KMS-11 (cell line): ENCODE results near the gene FAM83D.

Experiments used
- H2AFZ ChIP-seq: fragments of 200-600 bp; sonication (generic); 2 replicates; pipeline ENCODE4 v1.6.1; 2016; ENCODE audit warnings: antibody characterized with exemption, mixed run types, low read depth
- H3K27ac ChIP-seq: fragments of 200-600 bp; sonication (generic); 2 replicates; pipeline ENCODE4 v1.6.1; 2016; ENCODE audit warnings: mild to moderate bottlenecking, mixed run types
- H3K27me3 ChIP-seq: fragments of 200-600 bp; sonication (generic); 2 replicates; pipeline ENCODE4 v1.6.1; 2017; ENCODE audit warnings: mild to moderate bottlenecking, low read depth, mixed run types, moderate library complexity; ENCODE audit not compliant: insufficient read depth
- H3K36me3 ChIP-seq: fragments of 200-600 bp; sonication (generic); 2 replicates; pipeline ENCODE4 v1.6.1; 2017; ENCODE audit warnings: mild to moderate bottlenecking, mixed run types; ENCODE audit not compliant: insufficient read depth
- H3K4me1 ChIP-seq: fragments of 200-600 bp; sonication (generic); 2 replicates; pipeline ENCODE4 v1.6.1; 2016; ENCODE audit warnings: mild to moderate bottlenecking, low read depth, mixed run types; ENCODE audit not compliant: poor library complexity, severe bottlenecking
- H3K4me2 ChIP-seq: fragments of 200-600 bp; sonication (generic); 2 replicates; pipeline ENCODE4 v1.7.0; 2016; ENCODE audit warnings: mild to moderate bottlenecking, mixed run types
- H3K4me3 ChIP-seq: fragments of 200-600 bp; sonication (generic); IDR thresholded peaks from 2 replicates; pipeline ENCODE4 v1.6.1; 2017; ENCODE audit warnings: low read depth, low read length, mixed read lengths; ENCODE audit not compliant: insufficient read depth
- H3K79me2 ChIP-seq: fragments of 200-600 bp; sonication (generic); 2 replicates; pipeline ENCODE4 v1.6.1; 2016; ENCODE audit warnings: low read depth, mixed run types; ENCODE audit not compliant: insufficient read depth
- H3K9ac ChIP-seq: fragments of 200-600 bp; sonication (generic); 2 replicates; pipeline ENCODE4 v1.6.1; 2016; ENCODE audit warnings: mild to moderate bottlenecking, mixed run types
- H4K20me1 ChIP-seq: fragments of 200-600 bp; sonication (generic); 2 replicates; pipeline ENCODE4 v1.6.1; 2016; ENCODE audit warnings: mild to moderate bottlenecking, mixed run types; ENCODE audit not compliant: insufficient read depth
- TF ChIP-seq, protein P1 (sequence below): fragments of 200-600 bp; sonication (generic); conservative IDR thresholded peaks from 2 replicates; pipeline ENCODE4 v1.6.1; 2017; ENCODE audit warnings: low read depth, mild to moderate bottlenecking, antibody characterized with exemption, low read length, moderate library complexity, mixed read lengths

Gene FAM83D

DNA sequence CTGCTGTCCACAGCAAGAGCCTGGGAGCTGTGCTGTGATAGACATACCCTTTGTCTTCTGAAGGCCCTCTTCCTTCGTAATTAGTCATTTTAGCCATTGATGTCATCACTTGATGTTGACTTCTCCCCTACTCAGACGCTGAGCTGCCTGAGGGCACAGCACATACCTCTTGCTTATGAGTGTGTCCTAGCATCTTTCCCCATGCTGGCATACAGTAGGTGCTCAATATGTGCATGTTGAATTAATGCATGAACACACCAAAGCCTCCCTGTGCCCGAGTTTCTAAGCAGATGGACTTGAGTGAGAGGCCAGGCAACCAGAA, 35.8 kb upstream of the FAM83D start:
- Histone ChIP-seq H3K9ac (no peak overlapping the region), H4K20me1 (no peaks in the 10 kb centered on the region), H3K27me3 (no peaks in the 10 kb centered on the region), H2AFZ (no peak overlapping the region), H3K4me2 (no peak overlapping the region), H3K4me3 (no peak overlapping the region), H3K27ac (no peak overlapping the region), H3K4me1 (peaks cover 39% of the 10 kb centered on the region), H3K79me2 (no peaks in the 10 kb centered on the region), H3K36me3 (no peaks in the 10 kb centered on the region)
- TF ChIP-seq, protein P1, sequence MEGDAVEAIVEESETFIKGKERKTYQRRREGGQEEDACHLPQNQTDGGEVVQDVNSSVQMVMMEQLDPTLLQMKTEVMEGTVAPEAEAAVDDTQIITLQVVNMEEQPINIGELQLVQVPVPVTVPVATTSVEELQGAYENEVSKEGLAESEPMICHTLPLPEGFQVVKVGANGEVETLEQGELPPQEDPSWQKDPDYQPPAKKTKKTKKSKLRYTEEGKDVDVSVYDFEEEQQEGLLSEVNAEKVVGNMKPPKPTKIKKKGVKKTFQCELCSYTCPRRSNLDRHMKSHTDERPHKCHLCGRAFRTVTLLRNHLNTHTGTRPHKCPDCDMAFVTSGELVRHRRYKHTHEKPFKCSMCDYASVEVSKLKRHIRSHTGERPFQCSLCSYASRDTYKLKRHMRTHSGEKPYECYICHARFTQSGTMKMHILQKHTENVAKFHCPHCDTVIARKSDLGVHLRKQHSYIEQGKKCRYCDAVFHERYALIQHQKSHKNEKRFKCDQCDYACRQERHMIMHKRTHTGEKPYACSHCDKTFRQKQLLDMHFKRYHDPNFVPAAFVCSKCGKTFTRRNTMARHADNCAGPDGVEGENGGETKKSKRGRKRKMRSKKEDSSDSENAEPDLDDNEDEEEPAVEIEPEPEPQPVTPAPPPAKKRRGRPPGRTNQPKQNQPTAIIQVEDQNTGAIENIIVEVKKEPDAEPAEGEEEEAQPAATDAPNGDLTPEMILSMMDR = no peak

DNA sequence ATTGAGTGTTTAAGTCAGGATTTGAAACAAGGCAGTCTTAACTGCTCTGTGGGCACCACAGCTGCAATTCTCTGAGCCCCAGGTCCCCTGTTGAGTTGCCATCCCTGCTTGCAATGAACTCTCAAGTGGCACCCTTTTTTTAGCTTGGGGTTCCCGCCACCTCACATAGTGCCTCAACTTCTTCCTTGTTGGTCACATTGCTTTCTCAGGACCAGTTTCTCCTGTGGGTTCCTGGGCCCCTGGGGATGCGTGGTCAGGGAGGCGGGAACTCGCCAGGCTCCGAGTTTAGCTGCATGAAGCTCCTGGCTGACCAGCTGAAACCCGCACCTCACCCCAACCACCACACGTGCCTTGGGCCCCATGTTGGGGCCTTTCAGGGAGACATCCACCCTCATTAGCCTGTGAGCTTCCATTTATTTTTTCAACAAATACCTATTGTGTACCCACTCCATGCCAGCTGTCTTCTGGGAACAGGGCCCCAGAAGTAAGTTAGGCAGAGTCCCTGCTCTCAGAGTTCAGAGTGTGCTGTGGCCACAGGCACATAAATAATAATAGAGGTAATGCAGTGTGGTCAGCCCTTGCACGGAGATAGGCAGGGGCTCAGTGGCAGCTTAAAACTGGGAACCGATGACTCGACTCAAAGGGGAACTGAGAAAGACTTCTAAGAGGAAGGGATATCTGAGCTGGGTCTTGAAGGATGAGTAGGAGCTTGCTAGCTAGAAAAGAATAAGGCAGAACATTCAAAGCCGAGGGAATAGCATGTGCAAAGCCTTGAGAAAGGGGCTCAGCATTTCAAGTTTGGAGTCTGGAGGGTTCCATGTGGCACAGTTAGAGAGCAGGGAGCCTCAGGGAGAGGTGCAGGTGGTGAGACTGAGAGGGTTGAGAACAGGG, 33.9 kb upstream of the FAM83D start:
- Histone ChIP-seq H4K20me1 (no peaks in the 10 kb centered on the region), H3K4me1 (peaks cover 39% of the 10 kb centered on the region), H3K27me3 (no peaks in the 10 kb centered on the region), H3K4me2 (peak overlapping the region; percentile 74), H3K27ac (peak overlapping the region; percentile 54), H2AFZ (peak overlapping the region; percentile 60), H3K36me3 (no peaks in the 10 kb centered on the region), H3K9ac (peak overlapping the region; percentile 40; the same call in 1 of the 2 replicates), H3K79me2 (no peaks in the 10 kb centered on the region), H3K4me3 (no peak overlapping the region)
- TF ChIP-seq, protein P1 = no peak

- H3K4me3 ChIP-seq = no peak overlapping the region
- TF ChIP-seq, protein P1 = no peak
- no peak overlapping the region for H3K9ac ChIP-seq
- H3K27me3 ChIP-seq = no peaks in the 10 kb centered on the region
- H2AFZ ChIP-seq = peak overlapping the region; percentile 60; the same call in 1 of the 2 replicates
- peak overlapping the region; percentile 74; the same call in 1 of the 2 replicates for H3K4me2 ChIP-seq
- peak overlapping the region; percentile 54 for H3K27ac ChIP-seq
- H4K20me1 ChIP-seq = no peaks in the 10 kb centered on the region
- H3K4me1 ChIP-seq = peaks cover 39% of the 10 kb centered on the region
- no peaks in the 10 kb centered on the region for H3K36me3 ChIP-seq
- H3K79me2 ChIP-seq = no peaks in the 10 kb centered on the region
These were observed 33.1 kb upstream of the FAM83D start for GRCh38 chr20:38893056-38893564.

- peak overlapping the region; percentile 58; the same call in 1 of the 2 replicates for H2AFZ ChIP-seq
- H3K27me3 ChIP-seq = no peaks in the 10 kb centered on the region
- TF ChIP-seq, protein P1 = peak; percentile 78
- H3K4me1 ChIP-seq = peaks cover 39% of the 10 kb centered on the region
- no peak overlapping the region for H3K27ac ChIP-seq
- H4K20me1 ChIP-seq = no peaks in the 10 kb centered on the region
- H3K9ac ChIP-seq = no peak overlapping the region; the same call in 1 of the 2 replicates
- no peak overlapping the region for H3K4me3 ChIP-seq
- H3K4me2 ChIP-seq = peak overlapping the region; percentile 74; the same call in 1 of the 2 replicates
- no peaks in the 10 kb centered on the region for H3K36me3 ChIP-seq
- no peaks in the 10 kb centered on the region for H3K79me2 ChIP-seq
These were observed 32.6 kb upstream of the FAM83D start for GRCh38 chr20:38893565-38894090.
